H9 (cell line): Measurements from ENCODE around the gene BEGAIN. TPM values are rescaled to one million over a fixed set of nuclear protein-coding genes. Genes with fewer than 3 reads are reported as not detected.

ENCODE experiments used
- DNase-seq: peaks from one replicate; pipeline ENCODE4 v3.0.0-alpha.2; 2017
- H2AFZ ChIP-seq: one replicate; pipeline ENCODE4 v1.6.1; 2013; ENCODE audit warnings: mild to moderate bottlenecking, low read length, control low read depth, moderate library complexity
- H2AK5ac ChIP-seq: 2 replicates; pipeline ENCODE4 v1.6.1; 2013; ENCODE audit warnings: low read length, control low read depth, mixed read lengths; ENCODE audit not compliant: insufficient read length
- H2BK120ac ChIP-seq: one replicate; pipeline ENCODE4 v1.6.1; 2013; ENCODE audit warnings: low read depth, mild to moderate bottlenecking, low read length, control low read depth, inconsistent platforms; ENCODE audit not compliant: poor library complexity, severe bottlenecking
- H2BK12ac ChIP-seq: 2 replicates; pipeline ENCODE4 v1.6.1; 2013; ENCODE audit warnings: low read length, control low read depth, mixed read lengths, low read depth; ENCODE audit not compliant: insufficient read length
- H2BK15ac ChIP-seq: 2 replicates; pipeline ENCODE4 v1.6.1; 2013; ENCODE audit warnings: low read depth, low read length, control low read depth
- H2BK20ac ChIP-seq: one replicate; pipeline ENCODE4 v1.6.1; 2013; ENCODE audit warnings: low read depth, mild to moderate bottlenecking, low read length, control low read depth, inconsistent platforms; ENCODE audit not compliant: poor library complexity, severe bottlenecking
- H2BK5ac ChIP-seq: 2 replicates; pipeline ENCODE4 v1.6.1; 2013; ENCODE audit warnings: low read length, control low read depth, mixed read lengths; ENCODE audit not compliant: insufficient read length
- H3K14ac ChIP-seq: 2 replicates; pipeline ENCODE4 v1.6.1; 2013; ENCODE audit warnings: low read length, control low read depth; ENCODE audit not compliant: insufficient read depth
- H3K18ac ChIP-seq: 2 replicates; pipeline ENCODE4 v1.6.1; 2013; ENCODE audit warnings: low read depth, mild to moderate bottlenecking, mixed read lengths, low read length, control low read depth; ENCODE audit not compliant: insufficient read length
- H3K23ac ChIP-seq: 2 replicates; pipeline ENCODE4 v1.6.1; 2013; ENCODE audit warnings: low read length, control low read depth, mixed read lengths, low read depth; ENCODE audit not compliant: insufficient read length
- H3K23me2 ChIP-seq: 2 replicates; pipeline ENCODE4 v1.6.1; 2013; ENCODE audit warnings: low read depth, mild to moderate bottlenecking, mixed read lengths, low read length, control low read depth; ENCODE audit not compliant: insufficient read length, poor library complexity, severe bottlenecking
- H3K27ac ChIP-seq: 2 replicates; pipeline ENCODE4 v1.5.1; 2013; ENCODE audit warnings: low read length, control low read depth, mixed read lengths, low read depth; ENCODE audit not compliant: insufficient read length
- H3K27me3 ChIP-seq: 2 replicates; pipeline ENCODE4 v1.6.1; 2013; ENCODE audit warnings: low read length, control low read depth, inconsistent platforms; ENCODE audit not compliant: insufficient read depth
- H3K4ac ChIP-seq: 2 replicates; pipeline ENCODE4 v1.6.1; 2013; ENCODE audit warnings: low read depth, mild to moderate bottlenecking, control low read depth, inconsistent platforms, low read length, moderate library complexity
- H3K4me1 ChIP-seq: 2 replicates; pipeline ENCODE4 v1.6.1; 2013; ENCODE audit warnings: low read length, control low read depth, inconsistent platforms; ENCODE audit not compliant: insufficient read depth
- H3K4me2 ChIP-seq: 2 replicates; pipeline ENCODE4 v1.6.1; 2013; ENCODE audit warnings: low read length, control low read depth, mixed read lengths; ENCODE audit not compliant: insufficient read length, insufficient read depth
- H3K56ac ChIP-seq: 2 replicates; pipeline ENCODE4 v1.6.1; 2013; ENCODE audit warnings: low read depth, mild to moderate bottlenecking, mixed read lengths, low read length, control low read depth; ENCODE audit not compliant: insufficient read length
- H3K79me1 ChIP-seq: 2 replicates; pipeline ENCODE4 v1.6.1; 2013; ENCODE audit warnings: low read depth, mild to moderate bottlenecking, moderate library complexity, low read length, control low read depth, inconsistent platforms; ENCODE audit not compliant: insufficient read depth, poor library complexity, severe bottlenecking
- H3K79me2 ChIP-seq: 2 replicates; pipeline ENCODE4 v1.6.1; 2013; ENCODE audit warnings: low read length, control low read depth, inconsistent platforms; ENCODE audit not compliant: insufficient read depth
- H3K9ac ChIP-seq: 2 replicates; pipeline ENCODE4 v1.6.1; 2013; ENCODE audit warnings: low read length, control low read depth, mixed read lengths; ENCODE audit not compliant: insufficient read length; ENCODE audit errors: extremely low read depth
- H3K9me3 ChIP-seq: one replicate; pipeline ENCODE4 v1.6.1; 2013; ENCODE audit warnings: low read depth, low read length, inconsistent platforms; ENCODE audit not compliant: control insufficient read depth
- H3T11ph ChIP-seq: one replicate; pipeline ENCODE4 v1.6.1; 2013; ENCODE audit warnings: mild to moderate bottlenecking, low read length, control low read depth, inconsistent platforms
- H4K20me1 ChIP-seq: one replicate; pipeline ENCODE4 v1.6.1; 2013; ENCODE audit not compliant: control insufficient read depth, insufficient read length, insufficient read depth
- H4K5ac ChIP-seq: 2 replicates; pipeline ENCODE4 v1.6.1; 2013; ENCODE audit warnings: low read depth, mild to moderate bottlenecking, mixed read lengths, low read length, control low read depth; ENCODE audit not compliant: insufficient read length
- H4K8ac ChIP-seq: replicated peaks from 2 replicates; pipeline ENCODE4 v1.6.1; 2013; ENCODE audit warnings: low read length, control low read depth, mixed read lengths, low read depth; ENCODE audit not compliant: insufficient read length
- H4K91ac ChIP-seq: 2 replicates; pipeline ENCODE4 v1.6.1; 2013; ENCODE audit warnings: low read depth, mild to moderate bottlenecking, moderate library complexity, mixed read lengths, low read length, control low read depth; ENCODE audit not compliant: insufficient read length
- H3K27ac Mint-ChIP-seq, 3 experiments: 2 replicates in 2 of 3; 3 replicates in 1 of 3; pipeline ENCODE4 v1.8.0; 2020 to 2021; ENCODE audit warnings: mixed read lengths in 3 of 3, mild to moderate bottlenecking in 1 of 3, moderate library complexity in 1 of 3
- H3K27me3 Mint-ChIP-seq: 2 replicates; pipeline ENCODE4 v1.8.0; 2021; ENCODE audit warnings: low read depth, mild to moderate bottlenecking, moderate library complexity, mixed read lengths
- H3K36me3 Mint-ChIP-seq, 3 experiments: 2 replicates in 2 of 3; 3 replicates in 1 of 3; pipeline ENCODE4 v1.8.0; 2020 to 2021; ENCODE audit warnings: low read depth in 3 of 3, mixed read lengths in 3 of 3; ENCODE audit not compliant: insufficient read depth in 1 of 3
- H3K4me1 Mint-ChIP-seq, 2 experiments: 2 replicates each; pipeline ENCODE4 v1.8.0; 2020; ENCODE audit warnings: mixed read lengths in 2 of 2
- H3K4me3 Mint-ChIP-seq, 2 experiments: 2 replicates in 1 of 2; 3 replicates in 1 of 2; pipeline ENCODE4 v1.8.0; 2020 to 2021; ENCODE audit warnings: mild to moderate bottlenecking in 2 of 2, mixed read lengths in 2 of 2, moderate library complexity in 1 of 2
- H3K9me3 Mint-ChIP-seq, 2 experiments: 2 replicates in 1 of 2; 3 replicates in 1 of 2; pipeline ENCODE4 v1.8.0; 2020; ENCODE audit warnings: mild to moderate bottlenecking in 2 of 2, mixed read lengths in 2 of 2, moderate library complexity in 1 of 2
- CTCF ChIP-seq: fragments of 200-600 bp; sonication (generic); conservative IDR thresholded peaks from 3 replicates; pipeline ENCODE4 v1.8.0; 2021; ENCODE audit warnings: antibody characterized with exemption, mild to moderate bottlenecking
- WGBS: extraction: QIAGEN DNeasy Blood & Tissue Kit; methylation state at CpG from one replicate; pipeline ENCODE4 v1.1.7; 2013; ENCODE audit warnings: missing lambda C conversion rate, low lambda C conversion rate, mixed read lengths; ENCODE audit not compliant: insufficient read length; ENCODE audit errors: extremely low coverage; 5-methylcytosine and 5-hydroxymethylcytosine counted together
- total RNA-seq: library from RNA; stranded (reverse); gene quantifications from 2 replicates; pipeline ENCODE4 v1.2.1, GENCODE V29; 2021

The BEGAIN gene
- total RNA-seq, 1 experiment from 2014 or later = 2.6 TPM

GRCh38 chr14:100544506-100545141, 42.6 kb downstream of the BEGAIN start:
- H3K27me3 ChIP-seq = no peaks in the 10 kb centered on the region
- no CpG with 5 or more reads among the region's 15 CpGs for WGBS

More at GRCh38 chr14:100544506-100545141, 42.6 kb downstream of the BEGAIN start:
- no peaks in the 10 kb centered on the region; a peak in 1 of 5 replicates for H3K9me3 Mint-ChIP-seq
- no peak overlapping the region for H3K23ac ChIP-seq
- peaks cover 2% of the 10 kb centered on the region; the same call in 1 of the 2 replicates for H3K27me3 Mint-ChIP-seq
- no peaks in the 10 kb centered on the region for H3K79me1 ChIP-seq
- TF ChIP-seq CTCF = no peak
- no peak overlapping the region for H3K9ac ChIP-seq
- H3K56ac ChIP-seq = no peak overlapping the region
- H3K4me1 ChIP-seq = peaks cover 3% of the 10 kb centered on the region; the same call in 1 of the 2 replicates
- H3K79me2 ChIP-seq = no peaks in the 10 kb centered on the region
- H4K5ac ChIP-seq = no peak overlapping the region
- no peak overlapping the region for H4K91ac ChIP-seq
- H2BK20ac ChIP-seq = no peak overlapping the region
- no peak overlapping the region for H2AFZ ChIP-seq
- H2BK120ac ChIP-seq = no peak overlapping the region
- no peak overlapping the region for H4K8ac ChIP-seq
- H2AK5ac ChIP-seq = no peak overlapping the region
- H3K18ac ChIP-seq = no peak overlapping the region
- no peak overlapping the region for H3K27ac Mint-ChIP-seq
- H3K9me3 ChIP-seq = no peaks in the 10 kb centered on the region
- no peaks in the 10 kb centered on the region for H3K23me2 ChIP-seq
- H3K4ac ChIP-seq = no peak overlapping the region
- H3K4me2 ChIP-seq = no peak overlapping the region
- DNase-seq = no peak
- H2BK12ac ChIP-seq = no peak overlapping the region
- H3T11ph ChIP-seq = no peak overlapping the region
- no peak overlapping the region for H2BK5ac ChIP-seq
- H3K14ac ChIP-seq = peak overlapping the region; percentile 21
- H3K4me3 Mint-ChIP-seq = no peak overlapping the region
- H3K4me1 Mint-ChIP-seq = peaks cover 8 to 15% of the 10 kb centered on the region in 2 experiments
- no peak overlapping the region for H3K27ac ChIP-seq
- no peaks in the 10 kb centered on the region for H4K20me1 ChIP-seq
- no peak overlapping the region for H2BK15ac ChIP-seq
- H3K36me3 Mint-ChIP-seq = no peaks in the 10 kb centered on the region
